Dermis blood vessel endothelial cell (primary cell): ENCODE results near the gene PRCC. TPM values are rescaled to one million over a fixed set of nuclear protein-coding genes. Genes with fewer than 3 reads are reported as not detected.

ENCODE experiments used
- DNase-seq: peaks from one replicate; pipeline ENCODE4 v3.0.0; 2010
- total RNA-seq: library from RNA; depleted of rRNA; stranded (reverse); fragments of >200 nt; gene quantifications from 2 replicates; pipeline ENCODE4 v1.2.3, GENCODE V29; 2014

PRCC gene
- total RNA-seq, 1 donor from 2014 or later, result 12.3 TPM

DNA sequence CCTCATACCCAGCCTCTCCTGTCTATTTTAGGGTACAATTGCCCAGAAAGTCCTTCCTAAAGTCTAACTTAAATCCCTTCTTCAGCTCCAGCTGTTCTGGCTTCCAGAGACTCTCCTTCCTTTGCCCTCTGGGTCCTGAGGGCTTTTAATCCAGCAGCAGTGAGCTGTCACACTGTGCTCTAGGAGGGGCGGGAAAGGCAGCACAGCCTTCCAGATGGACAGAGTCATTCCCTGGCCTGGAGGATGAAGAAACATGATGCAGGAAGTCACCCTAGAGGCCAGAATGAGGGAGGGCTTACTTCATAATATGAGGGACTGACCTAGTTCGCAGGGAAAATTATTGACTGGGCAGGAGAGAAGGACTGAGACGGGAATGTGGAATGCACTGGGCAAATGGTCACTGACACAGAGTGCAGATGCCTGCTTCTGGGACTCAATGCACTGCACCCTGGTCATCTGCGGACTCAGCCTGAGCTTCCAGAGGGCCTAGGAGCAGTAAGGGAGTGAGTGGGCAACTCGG is 48.0 kb downstream of the PRCC start:
- peak; percentile 33 for DNase-seq

- no peak for DNase-seq
These were observed 48.7 kb downstream of the PRCC start for GRCh38 chr1:156815961-156816422.

- peak; percentile 52 for DNase-seq
These were observed 49.4 kb downstream of the PRCC start, which contains the start of gene SH2D2A for GRCh38 chr1:156816561-156817328. SH2D2A (minus strand) TSS chr1:156816848; CDS start chr1:156816708, 140 bp downstream.

- DNase-seq, result no peak
These were observed 54.5 kb downstream of the PRCC start for GRCh38 chr1:156821801-156822200.

- peak; percentile 16 for DNase-seq
These were observed 55.3 kb downstream of the PRCC start for GRCh38 chr1:156822680-156823079.

GRCh38 chr1:156823210-156823790 is 56.0 kb downstream of the PRCC start:
- DNase-seq, result no peak

DNA sequence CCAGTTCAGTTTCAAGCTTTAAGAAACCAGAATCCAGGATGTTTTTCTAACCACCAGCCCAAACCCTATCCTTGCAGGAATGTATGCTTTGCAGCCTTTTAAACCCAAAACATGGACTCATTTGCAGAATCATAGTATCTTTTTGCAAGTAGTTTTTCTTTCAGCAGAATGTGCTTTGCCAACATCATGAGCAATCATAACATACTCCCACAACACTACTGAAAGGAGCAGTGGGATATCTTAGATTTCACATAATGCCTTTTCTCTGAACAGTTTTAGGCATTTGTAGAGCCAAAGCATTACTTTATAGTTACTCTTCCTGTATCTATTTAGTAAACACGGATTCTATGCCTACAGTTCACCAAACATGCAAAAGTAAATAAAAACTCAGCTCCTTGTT is 59.3 kb downstream of the PRCC start:
- no peak for DNase-seq

- DNase-seq, result peak; percentile 69
These were observed 61.2 kb downstream of the PRCC start for GRCh38 chr1:156828400-156829124.

- no peak for DNase-seq
These were observed 65.1 kb downstream of the PRCC start for GRCh38 chr1:156832434-156832833.

- no peak for DNase-seq
These were observed 66.3 kb downstream of the PRCC start for GRCh38 chr1:156833603-156834002.

DNA sequence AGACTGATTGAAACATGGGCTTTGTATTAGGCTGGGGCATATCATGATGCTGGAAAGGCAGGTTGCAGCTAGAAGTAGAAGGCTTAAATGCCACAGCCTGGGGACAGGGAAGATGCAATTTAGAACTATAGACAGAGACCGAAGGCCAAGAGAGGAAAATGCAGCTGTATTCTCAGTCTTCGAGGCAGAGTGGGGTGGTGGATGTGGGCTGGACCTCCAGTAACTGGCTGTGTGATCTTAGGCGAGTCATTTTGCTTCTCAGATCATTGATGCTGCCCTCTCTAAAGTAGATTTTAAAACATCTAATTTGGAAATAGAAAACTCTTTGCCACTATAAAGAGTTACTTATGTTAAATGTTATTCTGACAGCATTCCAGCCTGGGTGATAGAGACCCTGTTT is 67.0 kb downstream of the PRCC start:
- DNase-seq, result no peak

GRCh38 chr1:156836041-156836654 is 68.8 kb downstream of the PRCC start:
- DNase-seq, result no peak

- no peak for DNase-seq
These were observed 69.6 kb downstream of the PRCC start for GRCh38 chr1:156836892-156837291.

GRCh38 chr1:156838972-156839371 is 71.6 kb downstream of the PRCC start:
- peak; percentile 52 for DNase-seq

- no peak for DNase-seq
These were observed 72.2 kb downstream of the PRCC start for GRCh38 chr1:156839426-156840109.

DNA sequence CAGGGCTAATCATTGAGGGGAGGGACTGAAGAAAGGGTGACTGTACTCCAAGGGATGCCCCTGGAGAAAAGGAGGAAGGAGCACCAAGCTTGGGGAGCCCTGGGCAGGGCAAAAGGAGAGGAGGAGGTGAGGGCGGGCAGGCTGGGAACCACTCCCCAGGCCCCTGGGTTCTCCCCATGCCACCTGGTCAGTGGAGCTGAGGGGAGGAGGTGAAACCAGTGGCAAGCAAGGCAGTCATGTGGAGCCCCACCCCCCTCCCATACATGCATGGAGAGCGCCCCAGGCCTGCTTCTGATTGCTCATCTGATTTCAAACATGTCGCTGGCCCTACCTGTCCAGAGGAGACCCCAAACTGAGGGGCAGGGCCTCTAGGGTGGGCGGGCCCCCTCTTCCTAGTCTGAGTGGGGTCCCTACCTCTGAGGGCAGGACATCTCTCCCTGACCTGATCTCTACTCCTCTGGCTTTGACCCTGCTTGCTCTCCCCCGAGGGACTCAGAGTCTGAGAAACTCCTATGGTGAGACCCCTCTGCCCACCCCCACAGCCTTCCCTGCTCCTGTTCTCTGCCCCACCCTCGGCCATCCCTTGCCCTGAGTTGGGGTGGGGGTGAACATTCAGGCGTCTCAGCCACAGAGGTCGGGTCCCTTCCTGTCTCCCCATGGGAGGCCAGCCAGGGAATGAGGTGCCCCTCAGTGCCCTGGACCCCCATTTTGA is 73.0 kb downstream of the PRCC start:
- no peak for DNase-seq

DNA sequence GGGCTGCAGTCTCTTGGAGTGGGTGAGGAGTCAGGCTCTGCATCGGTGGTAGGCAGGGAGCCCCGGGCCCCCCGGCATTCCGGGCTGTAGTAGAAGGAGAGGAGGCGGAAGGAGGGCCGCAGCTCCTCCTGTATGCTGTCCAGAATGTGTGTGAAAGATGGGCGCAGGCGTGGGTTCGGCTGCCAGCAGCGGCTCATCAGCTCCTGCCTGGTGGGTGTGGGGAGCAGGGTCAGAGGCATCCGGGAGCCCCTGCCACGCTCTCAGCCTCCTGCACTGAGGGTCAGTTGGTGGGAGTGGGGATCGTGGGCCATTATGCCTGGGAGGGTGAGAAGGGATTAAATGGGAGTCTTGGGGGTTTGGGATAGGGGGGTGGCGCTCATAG is 73.6 kb downstream of the PRCC start:
- no peak for DNase-seq

DNA sequence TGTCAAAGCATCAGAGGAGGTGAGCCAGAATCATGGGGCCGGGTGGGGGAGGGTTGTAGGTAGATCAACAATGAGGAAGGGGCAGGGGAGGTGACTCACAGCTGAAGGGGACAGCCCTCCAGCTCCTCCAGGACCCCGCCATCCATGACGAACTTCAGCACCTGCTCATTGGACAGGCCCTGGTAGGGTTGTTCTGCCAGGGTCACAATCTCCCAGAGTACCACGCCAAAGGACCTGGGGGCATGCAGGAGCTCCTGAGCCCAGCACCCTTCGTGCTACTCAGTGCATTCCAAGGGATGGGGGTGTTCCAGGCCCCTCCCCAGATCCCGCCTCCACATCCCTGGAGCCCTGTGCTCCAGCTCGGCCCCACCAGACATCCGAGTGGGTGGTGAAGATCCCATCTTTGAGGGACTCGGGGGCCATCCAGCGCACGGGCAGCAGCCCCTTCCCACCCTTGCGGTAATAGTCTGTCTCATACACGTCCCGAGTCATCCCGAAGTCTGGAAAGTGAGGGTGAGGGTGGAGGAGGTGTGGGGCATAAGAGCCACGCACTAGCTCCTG is 74.0 kb downstream of the PRCC start:
- no peak for DNase-seq

- no peak for DNase-seq
These were observed 75.4 kb downstream of the PRCC start for GRCh38 chr1:156842618-156843300.

GRCh38 chr1:156844102-156844501 is 76.8 kb downstream of the PRCC start:
- no peak for DNase-seq

- no peak for DNase-seq
These were observed 77.3 kb downstream of the PRCC start for GRCh38 chr1:156844638-156845037.
